Stomach (tissue), 9 donors: ENCODE measurements around the gene MYEOV. TPM values are rescaled to one million over a fixed set of nuclear protein-coding genes. Genes with fewer than 3 reads are reported as not detected.

Experiments used
- DNase-seq, 2 donors: peaks; one replicate each; pipeline versions ENCODE4 v3.0.0 to v3.0.0-alpha.2; 2013 to 2019
- H3K27ac ChIP-seq, 5 donors: fragments of 200-600 bp in 4 of 5; sonication (generic) in 4 of 5; one replicate each; pipeline ENCODE4 v1.5.1; 2013 to 2019; ENCODE audit warnings: mild to moderate bottlenecking in 1 of 5, moderate library complexity in 1 of 5
- H3K27me3 ChIP-seq, 3 donors: fragments of 200-600 bp; sonication (generic); one replicate each; pipeline ENCODE4 v1.5.1; 2017 to 2019; ENCODE audit warnings: mixed run types in 1 of 3
- H3K36me3 ChIP-seq, 4 donors: fragments of 200-600 bp; sonication (generic); 1 replicate in 3 of 4; 2 replicates in 1 of 4; pipeline ENCODE4 v1.5.1; 2016 to 2019
- H3K4me1 ChIP-seq, 4 donors: fragments of 200-600 bp; sonication (generic); one replicate each; pipeline ENCODE4 v1.5.1; 2016 to 2019
- H3K4me3 ChIP-seq, 4 donors: fragments of 200-600 bp; sonication (generic) in 3 of 4; one replicate each; pipeline ENCODE4 v1.5.1; 2016 to 2019; ENCODE audit warnings: mild to moderate bottlenecking in 1 of 4
- H3K9me3 ChIP-seq, 4 donors: fragments of 200-600 bp; sonication (generic); one replicate each; pipeline ENCODE4 v1.5.1; 2016 to 2019
- EP300 ChIP-seq: sonication (generic); formaldehyde crosslinking; IDR thresholded peaks from one replicate; pipeline ENCODE4 v1.6.1; 2017; ENCODE audit warnings: antibody characterized with exemption
- POLR2A ChIP-seq, 4 donors: fragments of 450-650 bp; IDR thresholded peaks; one replicate each; pipeline ENCODE4 v1.6.1; 2016; ENCODE audit warnings: antibody characterized with exemption in 4 of 4, control low read depth in 2 of 4, mild to moderate bottlenecking in 1 of 4, moderate library complexity in 1 of 4
- POLR2AphosphoS5 ChIP-seq, 3 donors: sonication (generic); formaldehyde crosslinking; IDR thresholded peaks; one replicate each; pipeline ENCODE4 v1.6.1; 2016; ENCODE audit warnings: antibody characterized with exemption in 3 of 3
- WGBS, 5 donors: extraction: QIAGEN DNeasy Blood & Tissue Kit in 3 of 5; methylation state at CpG; one replicate each; pipeline versions ENCODE4 v1.1.5 to v1.1.7; 2013 to 2018; 5-methylcytosine and 5-hydroxymethylcytosine counted together
- intact Hi-C: fragments of 100-400 bp; cut with DNase I; formaldehyde crosslinking; loops from one replicate; pipeline ENCODE4 v1.15.1; 2023; ENCODE audit warnings: low total_unique reads
- polyA plus RNA-seq, 3 donors: library from polyadenylated mRNA; stranded (reverse); fragments of 200-250 nt; gene quantifications; one replicate each; pipeline ENCODE4 v1.2.3, GENCODE V29; 2013
- total RNA-seq, 5 donors: library from RNA; depleted of rRNA; stranded (reverse); fragments of >200 nt; gene quantifications; one replicate each; pipeline versions ENCODE4 v1.1.0 to v1.2.3, GENCODE V29; 2014 to 2016
- TF ChIP-seq, protein P1 (sequence below), 7 experiments: fragments of 450-650 bp in 4 of 7; fragments of 200-600 bp in 3 of 7; sonication (generic) in 3 of 7; IDR thresholded peaks; one replicate each; pipeline ENCODE4 v1.5.1; 2016 to 2019; ENCODE audit warnings: antibody characterized with exemption in 7 of 7, control low read depth in 2 of 7, mild to moderate bottlenecking in 1 of 7
- donor health status: healthy with polysubstance abuse.
- donor health status: Bipolar disorder and iron deficiency.
- donor health status: healthy.

MYEOV gene
- total and polyA plus RNA-seq, 8 donors, result 0.92 to 41.5 (median 8.5) TPM; not detected in 2

DNA sequence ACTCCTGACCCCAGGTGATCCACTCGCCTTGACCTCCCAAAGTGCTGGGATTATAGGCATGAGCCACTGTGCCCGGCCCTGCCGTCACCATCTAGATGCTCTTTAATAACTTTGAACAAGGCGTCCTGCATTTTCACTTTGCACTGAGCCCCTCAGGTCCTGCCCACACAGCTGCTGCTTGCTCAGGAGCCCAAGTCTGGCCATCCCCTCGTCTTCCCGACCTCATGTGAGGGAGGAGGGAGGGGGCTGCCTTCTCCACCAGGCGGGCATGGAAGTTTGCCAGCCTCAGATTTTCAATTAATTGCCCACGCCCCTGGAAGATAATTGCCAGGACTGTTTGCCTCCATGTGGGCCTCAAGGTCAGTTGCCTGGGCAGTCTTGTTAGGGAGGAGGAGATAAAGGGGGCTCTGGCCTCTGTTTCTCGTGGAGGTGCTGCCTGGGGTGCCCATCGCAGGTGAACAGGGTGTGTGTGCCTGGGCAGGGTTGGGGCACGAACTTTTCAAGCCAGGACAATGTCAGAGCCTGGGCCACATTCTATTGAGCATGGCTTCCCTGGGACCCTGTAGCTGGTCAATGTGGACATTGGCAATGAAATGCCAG is 27.9 kb upstream of the MYEOV start:
- DNase-seq, result no peak
- H3K36me3 ChIP-seq, result no peaks in the 10 kb centered on the region
- H3K9me3 ChIP-seq, result no peaks in the 10 kb centered on the region
- H3K27ac ChIP-seq, result no peak overlapping the region
- intact Hi-C loops, result no loop called here
- H3K27me3 ChIP-seq, result peaks cover 0 to 8% (median 3%) of the 10 kb centered on the region in 3 donors
- WGBS, 5 donors, result 72 to 76% (median 74%) methylated on average over 11 of the region's 11 CpGs
- peaks cover 0 to 10% (median 6%) of the 10 kb centered on the region in 4 donors for H3K4me1 ChIP-seq
- TF ChIP-seq EP300, result no peak
- TF ChIP-seq POLR2AphosphoS5 (IDR thresholded peaks at IDR 0.05), result no peak
- TF ChIP-seq, protein P1, sequence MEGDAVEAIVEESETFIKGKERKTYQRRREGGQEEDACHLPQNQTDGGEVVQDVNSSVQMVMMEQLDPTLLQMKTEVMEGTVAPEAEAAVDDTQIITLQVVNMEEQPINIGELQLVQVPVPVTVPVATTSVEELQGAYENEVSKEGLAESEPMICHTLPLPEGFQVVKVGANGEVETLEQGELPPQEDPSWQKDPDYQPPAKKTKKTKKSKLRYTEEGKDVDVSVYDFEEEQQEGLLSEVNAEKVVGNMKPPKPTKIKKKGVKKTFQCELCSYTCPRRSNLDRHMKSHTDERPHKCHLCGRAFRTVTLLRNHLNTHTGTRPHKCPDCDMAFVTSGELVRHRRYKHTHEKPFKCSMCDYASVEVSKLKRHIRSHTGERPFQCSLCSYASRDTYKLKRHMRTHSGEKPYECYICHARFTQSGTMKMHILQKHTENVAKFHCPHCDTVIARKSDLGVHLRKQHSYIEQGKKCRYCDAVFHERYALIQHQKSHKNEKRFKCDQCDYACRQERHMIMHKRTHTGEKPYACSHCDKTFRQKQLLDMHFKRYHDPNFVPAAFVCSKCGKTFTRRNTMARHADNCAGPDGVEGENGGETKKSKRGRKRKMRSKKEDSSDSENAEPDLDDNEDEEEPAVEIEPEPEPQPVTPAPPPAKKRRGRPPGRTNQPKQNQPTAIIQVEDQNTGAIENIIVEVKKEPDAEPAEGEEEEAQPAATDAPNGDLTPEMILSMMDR (IDR thresholded peaks at IDR 0.05), result no peak
- TF ChIP-seq POLR2A (IDR thresholded peaks at IDR 0.05), result no peak
- H3K4me3 ChIP-seq, result no peak overlapping the region

DNA sequence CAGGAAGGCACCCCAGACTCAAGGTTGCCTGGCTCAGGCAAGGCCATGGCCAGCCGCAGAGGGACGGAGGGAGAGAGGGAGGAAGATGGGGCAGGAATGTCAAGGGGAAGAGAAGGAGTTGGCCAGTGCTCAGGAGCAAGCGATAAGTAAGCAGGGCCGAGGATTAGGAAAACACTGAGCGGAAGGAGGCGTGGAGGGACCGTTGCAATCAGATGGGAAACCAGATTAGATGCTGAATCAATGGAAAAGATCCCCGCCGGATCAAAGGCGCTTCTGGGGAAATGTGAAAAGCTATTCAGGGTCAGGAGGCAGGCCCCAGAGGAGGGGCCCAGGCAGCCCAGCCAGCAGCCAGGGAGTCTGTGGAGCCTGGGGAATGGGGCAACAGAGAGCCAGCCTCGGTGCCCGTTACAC is 26.6 kb upstream of the MYEOV start:
- TF ChIP-seq POLR2A (IDR thresholded peaks at IDR 0.05) (no peak), EP300 (no peak), POLR2AphosphoS5 (IDR thresholded peaks at IDR 0.05) (no peak)
- TF ChIP-seq, protein P1 (IDR thresholded peaks at IDR 0.05), result no peak
- DNase-seq, result no peak
- 28 to 59% (median 47%) methylated on average over 12 of the region's 12 CpGs for WGBS, 5 donors
- Histone ChIP-seq H3K4me3 (no peak overlapping the region), H3K27me3 (peaks cover 0 to 8% (median 3%) of the 10 kb centered on the region in 3 donors), H3K9me3 (no peaks in the 10 kb centered on the region), H3K27ac (no peak overlapping the region), H3K4me1 (peaks cover 0 to 10% (median 6%) of the 10 kb centered on the region in 4 donors), H3K36me3 (no peaks in the 10 kb centered on the region)
- intact Hi-C loops, result no loop called here

DNA sequence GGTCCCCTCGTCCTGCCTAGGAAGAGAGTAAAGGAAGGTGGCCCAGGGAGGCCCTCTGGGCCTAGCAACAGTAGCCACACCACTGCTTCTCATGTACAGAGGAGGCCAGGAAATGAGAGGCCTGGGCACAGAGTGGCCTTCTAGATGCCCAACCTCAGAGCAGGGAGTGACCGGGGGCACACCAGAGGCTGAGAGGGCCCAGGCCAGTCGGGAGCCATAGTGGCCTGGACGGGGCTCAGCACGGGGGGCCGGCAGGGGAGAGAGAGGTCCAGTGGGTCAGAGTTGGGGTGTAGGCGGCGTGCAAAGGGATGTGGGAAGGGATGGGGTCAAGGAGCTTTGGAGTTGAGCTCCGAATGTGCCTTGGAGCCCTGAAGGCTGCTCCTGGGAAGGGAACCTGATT is 25.0 kb upstream of the MYEOV start:
- Histone ChIP-seq H3K4me3 (no peak overlapping the region), H3K9me3 (no peaks in the 10 kb centered on the region), H3K27ac (no peak overlapping the region), H3K27me3 (peaks cover 0 to 8% (median 3%) of the 10 kb centered on the region in 3 donors), H3K4me1 (peaks cover 2 to 23% (median 18%) of the 10 kb centered on the region in 4 donors), H3K36me3 (no peaks in the 10 kb centered on the region)
- DNase-seq, result no peak
- intact Hi-C loops, result no loop called here
- 92 to 97% (median 93%) methylated on average over 8 to 9 of the region's 9 CpGs for WGBS, 5 donors
- TF ChIP-seq POLR2A (IDR thresholded peaks at IDR 0.05) (no peak), POLR2AphosphoS5 (IDR thresholded peaks at IDR 0.05) (no peak)
- TF ChIP-seq, protein P1 (IDR thresholded peaks at IDR 0.05), result no peak

GRCh38 chr11:69269388-69269787 is 24.6 kb upstream of the MYEOV start:
- Histone ChIP-seq H3K4me1 (peaks cover 4 to 28% (median 22%) of the 10 kb centered on the region in 4 donors), H3K4me3 (no peak overlapping the region), H3K27me3 (peaks cover 0 to 8% (median 3%) of the 10 kb centered on the region in 3 donors), H3K9me3 (no peaks in the 10 kb centered on the region), H3K27ac (no peak overlapping the region), H3K36me3 (no peaks in the 10 kb centered on the region)
- DNase-seq, result no peak
- TF ChIP-seq POLR2AphosphoS5 (IDR thresholded peaks at IDR 0.05) (no peak), EP300 (no peak), POLR2A (IDR thresholded peaks at IDR 0.05) (no peak)
- TF ChIP-seq, protein P1 (IDR thresholded peaks at IDR 0.05), result no peak
- 65 to 100% (median 75%) methylated on average over 1 to 4 of the region's 4 CpGs for WGBS, 5 donors
- intact Hi-C loops, result no loop called here
